ENCODE results near the gene IZUMO1.
"Not testable (repeated sequence)": the region's sequence is repeated elsewhere in the genome, so short reads cannot be mapped to it uniquely, and the experiment has no call there.

DNA sequence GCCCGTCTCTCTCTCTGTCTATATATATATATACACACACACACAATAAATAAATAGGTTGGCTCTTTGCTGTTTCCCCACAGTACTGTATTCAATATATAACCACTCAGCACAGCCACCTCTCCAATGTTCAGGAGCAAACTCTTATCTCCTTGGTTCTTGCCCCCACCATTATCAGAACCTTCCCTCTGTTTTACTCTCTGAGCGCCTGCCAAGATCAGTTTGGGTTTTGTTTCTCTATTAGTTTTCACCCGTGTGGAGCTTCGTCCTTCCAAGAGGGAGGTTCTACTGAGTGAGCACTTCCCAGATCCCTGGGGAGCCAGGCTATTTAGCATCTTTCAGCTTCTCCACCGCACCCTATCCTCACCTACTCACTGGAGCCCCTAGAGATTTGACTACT is 19.1 kb upstream of the IZUMO1 start:
- not testable (repeated sequence) for TF ChIP-seq POLR2A, CTCF (IDR thresholded peaks at IDR 0.05)
